ENCODE data around the gene CDC37L1.

CDC37L1 gene

DNA sequence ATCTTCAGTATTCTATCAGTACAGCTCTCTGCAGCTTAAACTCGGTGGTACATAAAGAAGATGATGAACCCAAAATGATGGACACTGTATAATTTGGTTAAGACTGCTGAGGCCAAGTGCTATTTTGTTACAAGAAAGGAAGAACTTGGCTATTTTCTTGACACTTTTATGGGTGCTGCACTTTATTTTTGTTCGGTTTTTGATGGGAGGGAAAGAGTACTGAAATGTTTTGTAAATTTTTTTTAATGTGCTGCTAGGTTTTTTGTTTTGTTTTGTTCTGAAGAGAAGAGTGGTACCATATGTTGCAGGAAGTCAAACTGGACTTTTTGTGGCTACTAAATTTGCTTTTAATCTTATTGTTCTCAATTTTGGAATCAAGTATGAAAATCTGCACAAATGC, 26.7 kb downstream of the CDC37L1 start:
- no peak for ATAC-seq
- TF ChIP-seq OSR1 (CRISPR knock-in tag; IDR thresholded peaks at IDR 0.05) (no peak), ZFP30 (CRISPR knock-in tag; IDR thresholded peaks at IDR 0.05) (no peak), CSDC2 (CRISPR knock-in tag; IDR thresholded peaks at IDR 0.05) (no peak), ARNTL (CRISPR knock-in tag; IDR thresholded peaks at IDR 0.05; ENCODE audit: borderline replicate concordance, low read depth) (no peak), ZFP3 (CRISPR knock-in tag; IDR thresholded peaks at IDR 0.05) (no peak), CSRNP3 (CRISPR knock-in tag; IDR thresholded peaks at IDR 0.05) (no peak), POU6F1 (CRISPR knock-in tag; IDR thresholded peaks at IDR 0.05; ENCODE audit: borderline replicate concordance, low read depth) (no peak), TOX (CRISPR knock-in tag; IDR thresholded peaks at IDR 0.05; ENCODE audit: borderline replicate concordance) (no peak), BACH2 (CRISPR knock-in tag; IDR thresholded peaks at IDR 0.05; ENCODE audit: borderline replicate concordance) (no peak), ZNF8 (CRISPR knock-in tag; IDR thresholded peaks at IDR 0.05) (no peak), ISL1 (CRISPR knock-in tag; IDR thresholded peaks at IDR 0.05) (no peak), PPARA (CRISPR knock-in tag; IDR thresholded peaks at IDR 0.05; ENCODE audit: borderline replicate concordance) (no peak), ZC3H10 (CRISPR knock-in tag; IDR thresholded peaks at IDR 0.05) (no peak), PATZ1 (CRISPR knock-in tag; IDR thresholded peaks at IDR 0.05; ENCODE audit: borderline replicate concordance) (no peak)
- TF ChIP-seq, protein P1, sequence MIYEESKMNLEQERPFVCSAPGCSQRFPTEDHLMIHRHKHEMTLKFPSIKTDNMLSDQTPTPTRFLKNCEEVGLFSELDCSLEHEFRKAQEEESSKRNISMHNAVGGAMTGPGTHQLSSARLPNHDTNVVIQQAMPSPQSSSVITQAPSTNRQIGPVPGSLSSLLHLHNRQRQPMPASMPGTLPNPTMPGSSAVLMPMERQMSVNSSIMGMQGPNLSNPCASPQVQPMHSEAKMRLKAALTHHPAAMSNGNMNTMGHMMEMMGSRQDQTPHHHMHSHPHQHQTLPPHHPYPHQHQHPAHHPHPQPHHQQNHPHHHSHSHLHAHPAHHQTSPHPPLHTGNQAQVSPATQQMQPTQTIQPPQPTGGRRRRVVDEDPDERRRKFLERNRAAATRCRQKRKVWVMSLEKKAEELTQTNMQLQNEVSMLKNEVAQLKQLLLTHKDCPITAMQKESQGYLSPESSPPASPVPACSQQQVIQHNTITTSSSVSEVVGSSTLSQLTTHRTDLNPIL (CRISPR knock-in tag; IDR thresholded peaks at IDR 0.05; ENCODE audit: low read depth): no peak
- TF ChIP-seq, protein P2, sequence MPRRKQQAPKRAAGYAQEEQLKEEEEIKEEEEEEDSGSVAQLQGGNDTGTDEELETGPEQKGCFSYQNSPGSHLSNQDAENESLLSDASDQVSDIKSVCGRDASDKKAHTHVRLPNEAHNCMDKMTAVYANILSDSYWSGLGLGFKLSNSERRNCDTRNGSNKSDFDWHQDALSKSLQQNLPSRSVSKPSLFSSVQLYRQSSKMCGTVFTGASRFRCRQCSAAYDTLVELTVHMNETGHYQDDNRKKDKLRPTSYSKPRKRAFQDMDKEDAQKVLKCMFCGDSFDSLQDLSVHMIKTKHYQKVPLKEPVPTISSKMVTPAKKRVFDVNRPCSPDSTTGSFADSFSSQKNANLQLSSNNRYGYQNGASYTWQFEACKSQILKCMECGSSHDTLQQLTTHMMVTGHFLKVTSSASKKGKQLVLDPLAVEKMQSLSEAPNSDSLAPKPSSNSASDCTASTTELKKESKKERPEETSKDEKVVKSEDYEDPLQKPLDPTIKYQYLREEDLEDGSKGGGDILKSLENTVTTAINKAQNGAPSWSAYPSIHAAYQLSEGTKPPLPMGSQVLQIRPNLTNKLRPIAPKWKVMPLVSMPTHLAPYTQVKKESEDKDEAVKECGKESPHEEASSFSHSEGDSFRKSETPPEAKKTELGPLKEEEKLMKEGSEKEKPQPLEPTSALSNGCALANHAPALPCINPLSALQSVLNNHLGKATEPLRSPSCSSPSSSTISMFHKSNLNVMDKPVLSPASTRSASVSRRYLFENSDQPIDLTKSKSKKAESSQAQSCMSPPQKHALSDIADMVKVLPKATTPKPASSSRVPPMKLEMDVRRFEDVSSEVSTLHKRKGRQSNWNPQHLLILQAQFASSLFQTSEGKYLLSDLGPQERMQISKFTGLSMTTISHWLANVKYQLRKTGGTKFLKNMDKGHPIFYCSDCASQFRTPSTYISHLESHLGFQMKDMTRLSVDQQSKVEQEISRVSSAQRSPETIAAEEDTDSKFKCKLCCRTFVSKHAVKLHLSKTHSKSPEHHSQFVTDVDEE (CRISPR knock-in tag; IDR thresholded peaks at IDR 0.05): no peak

GRCh38 chr9:4706971-4707622, 27.7 kb downstream of the CDC37L1 start:
- ATAC-seq: no peak
- TF ChIP-seq OSR1 (CRISPR knock-in tag; IDR thresholded peaks at IDR 0.05) (no peak), CSDC2 (CRISPR knock-in tag; IDR thresholded peaks at IDR 0.05) (no peak), ZFP3 (CRISPR knock-in tag; IDR thresholded peaks at IDR 0.05) (no peak), RARB (CRISPR knock-in tag; IDR thresholded peaks at IDR 0.05) (no peak), CSRNP3 (CRISPR knock-in tag; IDR thresholded peaks at IDR 0.05) (no peak), ZNF565 (CRISPR knock-in tag; conservative IDR thresholded peaks at IDR 0.05; ENCODE audit: low read depth) (no peak), ZFP30 (CRISPR knock-in tag; IDR thresholded peaks at IDR 0.05) (no peak)

DNA sequence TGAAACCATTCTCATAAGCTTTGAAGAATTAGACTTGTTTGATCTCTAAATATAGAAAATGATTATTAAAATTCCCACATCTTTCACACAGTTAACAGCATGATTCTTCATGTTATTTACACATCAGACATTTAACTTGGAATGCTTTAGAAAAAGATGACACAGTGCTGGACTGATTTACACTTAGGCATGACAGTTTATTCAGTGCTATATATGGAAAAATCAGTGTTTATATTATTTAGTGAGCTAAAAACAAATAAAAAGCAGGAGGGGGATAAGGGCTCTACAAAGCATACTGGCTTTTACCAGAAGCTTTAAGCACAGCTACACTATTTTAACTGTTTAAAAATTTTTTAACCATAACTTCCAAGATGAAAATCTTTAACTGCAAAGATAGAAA, 30.0 kb downstream of the CDC37L1 start:
- ATAC-seq: no peak
- no peak for TF ChIP-seq ZNF70 (CRISPR knock-in tag; IDR thresholded peaks at IDR 0.05)
- TF ChIP-seq, protein P2 (CRISPR knock-in tag; IDR thresholded peaks at IDR 0.05): no peak
- no peak for TF ChIP-seq CSDC2 (CRISPR knock-in tag; IDR thresholded peaks at IDR 0.05)
- TF ChIP-seq ZFP30 (CRISPR knock-in tag; IDR thresholded peaks at IDR 0.05): no peak
- no peak for TF ChIP-seq ZNF565 (CRISPR knock-in tag; conservative IDR thresholded peaks at IDR 0.05; ENCODE audit: low read depth)
- no peak for TF ChIP-seq ESRRG (CRISPR knock-in tag; IDR thresholded peaks at IDR 0.05)
- TF ChIP-seq TOX (CRISPR knock-in tag; IDR thresholded peaks at IDR 0.05; ENCODE audit: borderline replicate concordance): no peak
- TF ChIP-seq ISL1 (CRISPR knock-in tag; IDR thresholded peaks at IDR 0.05): no peak
- no peak for TF ChIP-seq ZC3H10 (CRISPR knock-in tag; IDR thresholded peaks at IDR 0.05)
- TF ChIP-seq RARB (CRISPR knock-in tag; IDR thresholded peaks at IDR 0.05): no peak
- TF ChIP-seq ZFP3 (CRISPR knock-in tag; IDR thresholded peaks at IDR 0.05): no peak
- TF ChIP-seq BACH2 (CRISPR knock-in tag; IDR thresholded peaks at IDR 0.05; ENCODE audit: borderline replicate concordance): no peak
- no peak for TF ChIP-seq PPARA (CRISPR knock-in tag; IDR thresholded peaks at IDR 0.05; ENCODE audit: borderline replicate concordance)
- TF ChIP-seq GLIS3 (CRISPR knock-in tag; IDR thresholded peaks at IDR 0.05): no peak

All from SK-N-SH treated with all-trans-retinoic acid at 6 μM for 48 hours (cell line).